Activated gamma-delta T cell (primary cell): ENCODE results near the gene TOMM5.

Experiments used
- DNase-seq: peaks from one replicate; lab custom pipeline; 2025; lab: John Stamatoyannopoulos, UW

TOMM5 gene

GRCh38 chr9:37563806-37564513, 28.4 kb downstream of the TOMM5 start:
- DNase-seq, result no peak

- no peak for DNase-seq
Measured at GRCh38 chr9:37562826-37563225, 29.6 kb downstream of the TOMM5 start.

GRCh38 chr9:37561682-37562081, 30.7 kb downstream of the TOMM5 start:
- no peak for DNase-seq

GRCh38 chr9:37559855-37560592, 32.4 kb downstream of the TOMM5 start:
- DNase-seq, result no peak

GRCh38 chr9:37559125-37559524, 33.3 kb downstream of the TOMM5 start:
- no peak for DNase-seq

- DNase-seq, result no peak
Measured at GRCh38 chr9:37555786-37556185, 36.6 kb downstream of the TOMM5 start.

- DNase-seq, result no peak
Measured at GRCh38 chr9:37554318-37554717, 38.1 kb downstream of the TOMM5 start.

- no peak for DNase-seq
Measured at GRCh38 chr9:37551888-37552287, 40.5 kb downstream of the TOMM5 start.

GRCh38 chr9:37551468-37551867, 40.9 kb downstream of the TOMM5 start:
- DNase-seq, result no peak

GRCh38 chr9:37550781-37551180, 41.6 kb downstream of the TOMM5 start:
- no peak for DNase-seq

- DNase-seq, result no peak
Measured at GRCh38 chr9:37549527-37549926, 42.9 kb downstream of the TOMM5 start.

- DNase-seq, result no peak
Measured at GRCh38 chr9:37547328-37547878, 45.0 kb downstream of the TOMM5 start.

- DNase-seq, result no peak
Measured at GRCh38 chr9:37543468-37543867, 48.9 kb downstream of the TOMM5 start.

GRCh38 chr9:37542895-37543294, 49.5 kb downstream of the TOMM5 start:
- no peak for DNase-seq

GRCh38 chr9:37542488-37542887, 49.9 kb downstream of the TOMM5 start:
- DNase-seq, result no peak

GRCh38 chr9:37541465-37541864, 50.9 kb downstream of the TOMM5 start:
- DNase-seq, result no peak

- no peak for DNase-seq
Measured at GRCh38 chr9:37540634-37541033, 51.8 kb downstream of the TOMM5 start.

- DNase-seq, result no peak
Measured at GRCh38 chr9:37539634-37540033, 52.8 kb downstream of the TOMM5 start.
